Astrocyte (in vitro differentiated cells and primary cell): ENCODE results near the gene NBEA. TPM values are rescaled to one million over a fixed set of nuclear protein-coding genes. Genes with fewer than 3 reads are reported as not detected.

ENCODE experiments used
- DNase-seq: peaks from one replicate; pipeline ENCODE4 v3.0.0-alpha.2; 2010; ENCODE audit warnings: low read depth
- FAIRE-seq: peaks from 2 replicates; lab custom pipeline; 2011; peaks lifted over from hg19 to GRCh38; lab: Jason Lieb, UNC
- H2AFZ ChIP-seq: 2 replicates; pipeline ENCODE4 v1.6.0; 2012; ENCODE audit warnings: low read depth, low read length, inconsistent platforms
- H3K27ac ChIP-seq: 2 replicates; pipeline ENCODE4 v1.5.1; 2011; ENCODE audit warnings: low read depth, low read length, inconsistent platforms
- H3K27me3 ChIP-seq: 2 replicates; pipeline ENCODE4 v1.6.0; 2011; ENCODE audit warnings: low read length, inconsistent platforms; ENCODE audit not compliant: insufficient read depth
- H3K36me3 ChIP-seq: 2 replicates; pipeline ENCODE4 v1.5.1; 2011; ENCODE audit warnings: low read length, inconsistent platforms; ENCODE audit not compliant: insufficient read depth
- H3K4me1 ChIP-seq: 2 replicates; pipeline ENCODE4 v1.5.1; 2011; ENCODE audit warnings: low read length, inconsistent platforms; ENCODE audit not compliant: insufficient read depth
- H3K4me2 ChIP-seq: 2 replicates; pipeline ENCODE4 v1.6.0; 2012; ENCODE audit warnings: low read length, inconsistent platforms
- H3K4me3 ChIP-seq: 2 replicates; pipeline ENCODE4 v1.5.1; 2011; ENCODE audit warnings: low read depth, mild to moderate bottlenecking, low read length, inconsistent platforms; ENCODE audit not compliant: insufficient read depth
- H3K79me2 ChIP-seq: 2 replicates; pipeline ENCODE4 v1.6.0; 2012; ENCODE audit warnings: mild to moderate bottlenecking, low read length, inconsistent platforms; ENCODE audit not compliant: insufficient read depth
- H3K9ac ChIP-seq: 2 replicates; pipeline ENCODE4 v1.6.0; 2012; ENCODE audit warnings: mild to moderate bottlenecking, low read length, inconsistent platforms
- H3K9me3 ChIP-seq: 2 replicates; pipeline ENCODE4 v1.5.1; 2012; ENCODE audit warnings: low read depth, mild to moderate bottlenecking, low read length, inconsistent platforms; ENCODE audit not compliant: insufficient read depth
- H4K20me1 ChIP-seq: 2 replicates; pipeline ENCODE4 v1.6.0; 2012; ENCODE audit warnings: low read length, inconsistent platforms; ENCODE audit not compliant: insufficient read depth
- H3K27ac Mint-ChIP-seq: one replicate; pipeline ENCODE4 v1.8.0; 2021; ENCODE audit warnings: mild to moderate bottlenecking, mixed read lengths; ENCODE audit not compliant: unreplicated experiment
- H3K27me3 Mint-ChIP-seq: one replicate; pipeline ENCODE4 v1.8.0; 2021; ENCODE audit warnings: low read depth, mixed read lengths; ENCODE audit not compliant: unreplicated experiment
- H3K36me3 Mint-ChIP-seq: one replicate; pipeline ENCODE4 v1.8.0; 2021; ENCODE audit warnings: low read depth, mixed read lengths; ENCODE audit not compliant: unreplicated experiment
- H3K4me1 Mint-ChIP-seq: one replicate; pipeline ENCODE4 v1.8.0; 2021; ENCODE audit warnings: low read depth, mixed read lengths; ENCODE audit not compliant: unreplicated experiment
- H3K4me3 Mint-ChIP-seq: one replicate; pipeline ENCODE4 v1.8.0; 2021; ENCODE audit warnings: mild to moderate bottlenecking, moderate library complexity, mixed read lengths; ENCODE audit not compliant: unreplicated experiment
- H3K9me3 Mint-ChIP-seq: one replicate; pipeline ENCODE4 v1.8.0; 2021; ENCODE audit warnings: mild to moderate bottlenecking, mixed read lengths; ENCODE audit not compliant: unreplicated experiment
- EZH2 ChIP-seq: IDR thresholded peaks from 2 replicates; pipeline ENCODE4 v1.6.1; 2012; ENCODE audit warnings: mild to moderate bottlenecking, low read length, inconsistent platforms; ENCODE audit not compliant: insufficient read depth
- total RNA-seq: library from RNA; stranded (reverse); gene quantifications from 2 replicates; pipeline ENCODE4 v1.2.1, GENCODE V29; 2021
- TF ChIP-seq, protein P1 (sequence below): IDR thresholded peaks from 2 replicates; pipeline ENCODE4 v1.5.1; 2011; ENCODE audit warnings: low read depth, mild to moderate bottlenecking, inconsistent platforms, low read length, moderate library complexity; ENCODE audit not compliant: insufficient read depth

Gene NBEA
- total RNA-seq, 1 donor from 2014 or later, result 7.8 TPM

DNA sequence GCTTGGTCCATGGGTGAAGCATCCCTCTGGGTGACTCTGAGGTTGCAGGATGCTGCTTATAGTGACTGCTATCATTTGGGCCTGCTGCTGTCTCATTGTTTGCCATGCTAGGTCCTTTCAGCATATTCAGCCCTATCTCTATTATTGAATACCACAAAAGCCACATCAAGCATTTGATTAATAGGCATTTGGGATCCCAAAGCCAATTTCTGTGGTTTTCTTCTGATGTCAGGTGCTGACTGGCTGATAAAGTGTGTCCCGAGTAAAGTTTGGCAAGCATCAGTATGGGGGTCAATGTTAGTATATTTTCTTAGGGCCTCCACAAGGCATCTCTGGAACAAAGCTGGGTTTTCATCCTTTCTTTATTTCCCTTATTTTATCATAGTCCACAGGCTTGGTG is 204.6 kb downstream of the NBEA start:
- H3K27ac Mint-ChIP-seq, result no peak overlapping the region
- Histone ChIP-seq H3K27ac (no peak overlapping the region), H2AFZ (no peak overlapping the region), H3K4me3 (no peak overlapping the region), H3K9me3 (no peaks in the 10 kb centered on the region), H3K9ac (no peak overlapping the region), H3K4me2 (no peak overlapping the region), H3K4me1 (no peaks in the 10 kb centered on the region), H4K20me1 (no peaks in the 10 kb centered on the region), H3K79me2 (no peaks in the 10 kb centered on the region), H3K36me3 (no peaks in the 10 kb centered on the region), H3K27me3 (no peaks in the 10 kb centered on the region)
- no peak overlapping the region for H3K4me3 Mint-ChIP-seq
- peaks cover 12% of the 10 kb centered on the region for H3K36me3 Mint-ChIP-seq
- H3K9me3 Mint-ChIP-seq, result peaks cover 2% of the 10 kb centered on the region
- no peak for TF ChIP-seq EZH2
- TF ChIP-seq, protein P1, sequence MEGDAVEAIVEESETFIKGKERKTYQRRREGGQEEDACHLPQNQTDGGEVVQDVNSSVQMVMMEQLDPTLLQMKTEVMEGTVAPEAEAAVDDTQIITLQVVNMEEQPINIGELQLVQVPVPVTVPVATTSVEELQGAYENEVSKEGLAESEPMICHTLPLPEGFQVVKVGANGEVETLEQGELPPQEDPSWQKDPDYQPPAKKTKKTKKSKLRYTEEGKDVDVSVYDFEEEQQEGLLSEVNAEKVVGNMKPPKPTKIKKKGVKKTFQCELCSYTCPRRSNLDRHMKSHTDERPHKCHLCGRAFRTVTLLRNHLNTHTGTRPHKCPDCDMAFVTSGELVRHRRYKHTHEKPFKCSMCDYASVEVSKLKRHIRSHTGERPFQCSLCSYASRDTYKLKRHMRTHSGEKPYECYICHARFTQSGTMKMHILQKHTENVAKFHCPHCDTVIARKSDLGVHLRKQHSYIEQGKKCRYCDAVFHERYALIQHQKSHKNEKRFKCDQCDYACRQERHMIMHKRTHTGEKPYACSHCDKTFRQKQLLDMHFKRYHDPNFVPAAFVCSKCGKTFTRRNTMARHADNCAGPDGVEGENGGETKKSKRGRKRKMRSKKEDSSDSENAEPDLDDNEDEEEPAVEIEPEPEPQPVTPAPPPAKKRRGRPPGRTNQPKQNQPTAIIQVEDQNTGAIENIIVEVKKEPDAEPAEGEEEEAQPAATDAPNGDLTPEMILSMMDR, result no peak
- FAIRE-seq, result no peak
- peaks cover 4% of the 10 kb centered on the region for H3K4me1 Mint-ChIP-seq
- DNase-seq, result peak; percentile 55
- no peaks in the 10 kb centered on the region for H3K27me3 Mint-ChIP-seq

GRCh38 chr13:35157143-35157755 is 215.2 kb downstream of the NBEA start:
- Mint-ChIP-seq H3K36me3 (no peaks in the 10 kb centered on the region), H3K4me1 (peaks cover 3% of the 10 kb centered on the region), H3K4me3 (no peak overlapping the region), H3K27ac (peak overlapping the region; percentile 35), H3K27me3 (no peaks in the 10 kb centered on the region), H3K9me3 (no peaks in the 10 kb centered on the region)
- no peaks in the 10 kb centered on the region for H3K79me2 ChIP-seq
- H2AFZ ChIP-seq, result no peak overlapping the region
- no peak overlapping the region for H3K4me3 ChIP-seq
- DNase-seq, result peak; percentile 22
- H3K27ac ChIP-seq, result no peak overlapping the region
- peak; percentile 90 for FAIRE-seq
- TF ChIP-seq, protein P1, result peak; percentile 63
- TF ChIP-seq EZH2, result no peak
- no peaks in the 10 kb centered on the region for H3K4me1 ChIP-seq
- H3K36me3 ChIP-seq, result no peaks in the 10 kb centered on the region
- no peaks in the 10 kb centered on the region for H3K9me3 ChIP-seq
- no peaks in the 10 kb centered on the region for H3K27me3 ChIP-seq
- H3K9ac ChIP-seq, result no peak overlapping the region
- no peaks in the 10 kb centered on the region for H4K20me1 ChIP-seq
- H3K4me2 ChIP-seq, result no peak overlapping the region

- Histone ChIP-seq H3K4me3 (no peak overlapping the region), H3K9ac (no peak overlapping the region), H4K20me1 (no peaks in the 10 kb centered on the region), H3K27ac (no peak overlapping the region), H3K36me3 (no peaks in the 10 kb centered on the region), H2AFZ (no peak overlapping the region), H3K27me3 (no peaks in the 10 kb centered on the region), H3K4me1 (no peaks in the 10 kb centered on the region), H3K79me2 (no peaks in the 10 kb centered on the region), H3K4me2 (no peak overlapping the region), H3K9me3 (no peaks in the 10 kb centered on the region)
- FAIRE-seq (no peak), DNase-seq (no peak)
- Mint-ChIP-seq H3K4me3 (no peak overlapping the region), H3K27ac (no peak overlapping the region), H3K27me3 (no peaks in the 10 kb centered on the region), H3K9me3 (no peaks in the 10 kb centered on the region), H3K4me1 (peaks cover 3% of the 10 kb centered on the region), H3K36me3 (no peaks in the 10 kb centered on the region)
- TF ChIP-seq, protein P1, result no peak
- TF ChIP-seq EZH2, result no peak
Measured at GRCh38 chr13:35159041-35159440, 217.0 kb downstream of the NBEA start.
